HEK293 (cell line): ENCODE measurements around the gene SIM2.

ENCODE experiments used
- CTCF ChIA-PET: fragments of 350-600 bp; formaldehyde crosslinking; extraction: SDS; loops from one replicate; lab custom pipeline; 2021; ENCODE audit warnings: antibody characterized with exemption; lab: Yijun Ruan, JAX
- POLR2A ChIA-PET: fragments of 300-600 bp; formaldehyde crosslinking; extraction: SDS; loops from one replicate; lab custom pipeline; 2020; ENCODE audit warnings: antibody characterized with exemption, inconsistent platforms; lab: Yijun Ruan, JAX
- H3K27ac ChIP-seq: fragments of 200-500 bp; sonication (Bioruptor generic); 2 replicates; pipeline ENCODE4 v1.5.1; 2014; ENCODE audit warnings: low read depth, low read length, control low read depth, inconsistent platforms; ENCODE audit errors: extremely low read depth
- H3K36me3 ChIP-seq, 2 experiments: fragments of 200-500 bp in 1 of 2; sonication (Bioruptor generic) in 1 of 2; 1 replicate in 1 of 2; 2 replicates in 1 of 2; pipeline ENCODE4 v1.5.1; 2014 to 2017; ENCODE audit warnings: inconsistent platforms in 2 of 2, low read length in 2 of 2; ENCODE audit not compliant: control insufficient read depth in 2 of 2, insufficient read depth in 1 of 2
- H3K4me1 ChIP-seq: fragments of 200-500 bp; sonication (Bioruptor generic); 2 replicates; pipeline ENCODE4 v1.5.1; 2014; ENCODE audit warnings: mild to moderate bottlenecking, low read length, inconsistent platforms; ENCODE audit not compliant: control insufficient read depth, insufficient read depth
- H3K4me3 ChIP-seq: 2 replicates; pipeline ENCODE4 v1.5.1; 2011; ENCODE audit warnings: low read depth, mild to moderate bottlenecking, control low read depth, low read length, moderate library complexity
- H3K9me3 ChIP-seq: fragments of 200-500 bp; sonication (Bioruptor generic); 2 replicates; pipeline ENCODE4 v1.5.1; 2014; ENCODE audit warnings: low read depth, low read length, inconsistent platforms; ENCODE audit not compliant: control insufficient read depth, insufficient read depth
- GLIS2 ChIP-seq: fragments of 450-650 bp; formaldehyde crosslinking; IDR thresholded peaks from 2 replicates; pipeline ENCODE4 v1.5.1; 2016; ENCODE audit warnings: missing biosample characterization, missing genetic modification characterization
- SALL2 ChIP-seq: fragments of 450-650 bp; formaldehyde crosslinking; IDR thresholded peaks from 2 replicates; pipeline ENCODE4 v1.5.0; 2017; ENCODE audit warnings: missing biosample characterization, mild to moderate bottlenecking, missing genetic modification characterization, borderline replicate concordance
- SCRT2 ChIP-seq: fragments of 450-650 bp; formaldehyde crosslinking; IDR thresholded peaks from 2 replicates; pipeline ENCODE4 v1.5.1; 2016; ENCODE audit warnings: missing biosample characterization, missing genetic modification characterization
- ZIC2 ChIP-seq: fragments of 450-650 bp; formaldehyde crosslinking; IDR thresholded peaks from 2 replicates; pipeline ENCODE4 v1.5.1; 2016; ENCODE audit warnings: missing biosample characterization, missing genetic modification characterization
- ZNF16 ChIP-seq: fragments of 450-650 bp; formaldehyde crosslinking; IDR thresholded peaks from 2 replicates; pipeline ENCODE4 v1.5.1; 2016; ENCODE audit warnings: low read depth, missing biosample characterization, missing genetic modification characterization
- ZNF174 ChIP-seq: fragments of 450-650 bp; formaldehyde crosslinking; IDR thresholded peaks from 2 replicates; pipeline ENCODE4 v1.5.0; 2017; ENCODE audit warnings: missing biosample characterization, mild to moderate bottlenecking, missing genetic modification characterization
- ZNF239 ChIP-seq: fragments of 450-650 bp; formaldehyde crosslinking; IDR thresholded peaks from 2 replicates; pipeline ENCODE4 v1.5.1; 2016; ENCODE audit warnings: missing biosample characterization, missing genetic modification characterization
- ZNF274 ChIP-seq, 2 experiments: fragments of 200-500 bp in 1 of 2; fragments of 450-650 bp in 1 of 2; sonication (Bioruptor generic) in 1 of 2; formaldehyde crosslinking in 1 of 2; IDR thresholded peaks; 2 replicates each; pipeline versions ENCODE4 v1.5.1 to v1.6.1; 2014 to 2016; ENCODE audit warnings: borderline replicate concordance in 1 of 2, inconsistent platforms in 1 of 2, low read length in 1 of 2, missing biosample characterization in 1 of 2, missing genetic modification characterization in 1 of 2
- ZNF335 ChIP-seq: fragments of 450-650 bp; formaldehyde crosslinking; conservative IDR thresholded peaks from 2 replicates; pipeline ENCODE4 v1.5.1; 2016; ENCODE audit warnings: missing biosample characterization, missing genetic modification characterization
- ZNF350 ChIP-seq: fragments of 450-650 bp; formaldehyde crosslinking; IDR thresholded peaks from 2 replicates; pipeline ENCODE4 v1.5.0; 2017; ENCODE audit warnings: missing biosample characterization, mild to moderate bottlenecking, missing genetic modification characterization
- ZNF549 ChIP-seq: fragments of 450-650 bp; IDR thresholded peaks from 2 replicates; pipeline ENCODE4 v1.5.1; 2018; ENCODE audit warnings: missing biosample characterization, missing genetic modification characterization, mild to moderate bottlenecking, inconsistent platforms, moderate library complexity
- ZNF596 ChIP-seq: fragments of 450-650 bp; IDR thresholded peaks from 2 replicates; pipeline ENCODE4 v1.5.0; 2018; ENCODE audit warnings: missing biosample characterization, mild to moderate bottlenecking, missing genetic modification characterization, moderate library complexity
- ZNF621 ChIP-seq: fragments of 450-650 bp; formaldehyde crosslinking; IDR thresholded peaks from 2 replicates; pipeline ENCODE4 v1.5.1; 2017; ENCODE audit warnings: missing biosample characterization, missing genetic modification characterization
- ZNF626 ChIP-seq: fragments of 450-650 bp; sonication (Bioruptor Pico); formaldehyde crosslinking; IDR thresholded peaks from 2 replicates; pipeline ENCODE4 v1.5.1; 2018; ENCODE audit warnings: missing biosample characterization, missing genetic modification characterization, inconsistent platforms
- ZXDB ChIP-seq: fragments of 450-650 bp; formaldehyde crosslinking; IDR thresholded peaks from 2 replicates; pipeline ENCODE4 v1.5.1; 2016; ENCODE audit warnings: missing biosample characterization, missing genetic modification characterization
- TF ChIP-seq, protein P1 (sequence below): fragments of 450-650 bp; formaldehyde crosslinking; conservative IDR thresholded peaks from 2 replicates; pipeline ENCODE4 v1.5.1; 2016; ENCODE audit warnings: low read depth, missing biosample characterization, missing genetic modification characterization
- TF ChIP-seq, protein P2 (sequence below): fragments of 450-650 bp; formaldehyde crosslinking; IDR thresholded peaks from 2 replicates; pipeline ENCODE4 v1.5.1; 2016; ENCODE audit warnings: missing biosample characterization, missing genetic modification characterization

Gene SIM2

DNA sequence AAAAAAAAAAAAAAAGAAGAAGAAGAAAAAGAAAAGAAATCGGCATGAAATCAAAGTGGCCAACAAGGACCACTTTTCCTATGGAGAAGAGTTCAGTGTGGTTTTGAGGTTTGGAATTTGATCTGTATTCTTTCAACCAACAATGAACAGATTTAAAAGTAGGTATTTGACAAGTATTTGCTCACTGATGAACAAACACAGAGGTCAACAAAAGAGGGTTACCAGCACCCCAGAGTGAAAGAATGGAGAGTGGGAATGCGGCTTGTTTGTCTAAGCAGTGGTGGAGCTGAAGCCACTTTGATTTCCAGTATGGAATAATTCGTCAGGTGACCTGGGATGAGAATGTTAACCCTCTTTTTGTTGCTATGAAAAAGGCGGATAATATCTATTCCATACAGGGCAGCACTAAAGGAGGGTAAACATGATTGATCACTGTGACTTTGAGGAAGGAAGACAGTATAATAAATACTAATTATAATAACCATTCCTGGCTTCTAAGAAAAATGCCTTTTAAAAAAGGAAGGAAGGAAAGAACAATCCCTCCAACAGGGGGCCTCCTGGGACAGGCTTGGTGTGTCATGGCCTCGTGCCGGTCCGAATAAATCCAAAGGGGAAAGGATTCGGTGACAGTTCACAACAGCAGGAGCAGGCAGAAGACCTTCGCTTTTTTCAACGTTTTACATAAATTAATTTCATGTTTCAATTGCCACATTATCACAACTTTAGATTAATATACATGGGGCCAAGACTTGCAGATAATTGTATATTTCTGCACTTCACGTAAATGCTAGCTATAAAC is 37.2 kb upstream of the SIM2 start (continued):
- TF ChIP-seq, protein P1, sequence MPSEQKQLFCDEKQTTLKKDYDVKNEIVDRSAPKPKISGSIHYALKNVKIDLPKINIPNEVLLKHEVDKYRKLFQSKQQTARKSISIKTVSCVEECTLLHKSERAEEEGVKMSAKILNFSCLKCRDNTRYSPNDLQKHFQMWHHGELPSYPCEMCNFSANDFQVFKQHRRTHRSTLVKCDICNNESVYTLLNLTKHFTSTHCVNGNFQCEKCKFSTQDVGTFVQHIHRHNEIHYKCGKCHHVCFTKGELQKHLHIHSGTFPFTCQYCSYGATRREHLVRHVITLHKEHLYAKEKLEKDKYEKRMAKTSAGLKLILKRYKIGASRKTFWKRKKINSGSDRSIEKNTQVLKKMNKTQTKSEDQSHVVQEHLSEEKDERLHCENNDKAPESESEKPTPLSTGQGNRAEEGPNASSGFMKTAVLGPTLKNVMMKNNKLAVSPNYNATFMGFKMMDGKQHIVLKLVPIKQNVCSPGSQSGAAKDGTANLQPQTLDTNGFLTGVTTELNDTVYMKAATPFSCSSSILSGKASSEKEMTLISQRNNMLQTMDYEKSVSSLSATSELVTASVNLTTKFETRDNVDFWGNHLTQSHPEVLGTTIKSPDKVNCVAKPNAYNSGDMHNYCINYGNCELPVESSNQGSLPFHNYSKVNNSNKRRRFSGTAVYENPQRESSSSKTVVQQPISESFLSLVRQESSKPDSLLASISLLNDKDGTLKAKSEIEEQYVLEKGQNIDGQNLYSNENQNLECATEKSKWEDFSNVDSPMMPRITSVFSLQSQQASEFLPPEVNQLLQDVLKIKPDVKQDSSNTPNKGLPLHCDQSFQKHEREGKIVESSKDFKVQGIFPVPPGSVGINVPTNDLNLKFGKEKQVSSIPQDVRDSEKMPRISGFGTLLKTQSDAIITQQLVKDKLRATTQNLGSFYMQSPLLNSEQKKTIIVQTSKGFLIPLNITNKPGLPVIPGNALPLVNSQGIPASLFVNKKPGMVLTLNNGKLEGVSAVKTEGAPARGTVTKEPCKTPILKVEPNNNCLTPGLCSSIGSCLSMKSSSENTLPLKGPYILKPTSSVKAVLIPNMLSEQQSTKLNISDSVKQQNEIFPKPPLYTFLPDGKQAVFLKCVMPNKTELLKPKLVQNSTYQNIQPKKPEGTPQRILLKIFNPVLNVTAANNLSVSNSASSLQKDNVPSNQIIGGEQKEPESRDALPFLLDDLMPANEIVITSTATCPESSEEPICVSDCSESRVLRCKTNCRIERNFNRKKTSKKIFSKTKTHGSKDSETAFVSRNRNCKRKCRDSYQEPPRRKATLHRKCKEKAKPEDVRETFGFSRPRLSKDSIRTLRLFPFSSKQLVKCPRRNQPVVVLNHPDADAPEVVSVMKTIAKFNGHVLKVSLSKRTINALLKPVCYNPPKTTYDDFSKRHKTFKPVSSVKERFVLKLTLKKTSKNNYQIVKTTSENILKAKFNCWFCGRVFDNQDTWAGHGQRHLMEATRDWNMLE: no peak
- TF ChIP-seq ZNF335 (tag by site-specific recombination) (peak; percentile 55), ZNF239 (tag by site-specific recombination) (no peak), ZNF16 (no peak)

DNA sequence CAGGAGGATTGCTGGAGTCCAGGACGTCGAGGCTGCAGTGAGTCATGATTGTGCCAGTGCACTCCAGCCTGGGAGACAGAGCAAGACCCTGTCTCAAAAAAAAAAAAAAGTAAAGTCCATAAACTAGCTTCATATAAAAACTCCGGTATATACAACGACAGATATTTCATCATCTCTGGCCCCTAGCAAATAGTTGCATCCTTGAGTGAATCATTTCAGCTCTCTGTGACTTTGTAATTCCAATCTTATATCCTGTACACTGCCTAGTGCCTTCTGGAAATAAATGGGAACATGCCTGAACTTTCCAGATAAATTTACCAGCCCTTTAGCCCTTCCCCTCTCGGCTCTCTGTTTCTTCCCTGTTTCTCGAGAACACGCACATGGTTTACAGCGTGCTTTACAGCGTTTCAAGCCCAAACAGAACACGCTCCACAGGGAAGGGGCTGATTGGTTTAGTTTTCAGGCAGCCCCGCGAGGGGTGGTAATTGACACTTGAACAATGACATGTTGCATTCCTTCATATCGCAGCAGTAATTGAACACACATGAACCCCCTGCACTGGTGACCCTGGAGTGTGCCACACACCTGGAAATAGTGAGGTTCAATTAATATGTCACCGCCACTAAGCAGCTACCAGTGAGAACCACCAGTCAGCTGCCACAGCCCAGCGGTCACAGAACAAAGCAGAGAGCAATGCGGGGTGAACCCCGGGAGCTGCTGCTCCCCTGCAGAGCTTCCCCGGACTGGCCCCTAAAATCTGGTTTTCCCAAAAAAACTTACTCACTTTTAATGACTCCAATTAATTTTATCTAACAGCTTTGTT is 35.7 kb upstream of the SIM2 start:
- Histone ChIP-seq H3K9me3 (no peaks in the 10 kb centered on the region), H3K27ac (no peak overlapping the region), H3K4me1 (no peaks in the 10 kb centered on the region), H3K4me3 (no peak overlapping the region), H3K36me3 (no peaks in the 10 kb centered on the region)
- ChIA-PET POLR2A (no interaction called here), CTCF (interaction anchor here (0.6 to 2.9 kb wide), 16 partner anchors 9 to 277 kb away, joined by 3 to 12 read pairs (median 4); no protein-coding TSS in a partner anchor)
- no peak for TF ChIP-seq ZNF549 (tag by site-specific recombination)
- peak; percentile 80 for TF ChIP-seq ZIC2
- TF ChIP-seq SCRT2 (tag by site-specific recombination): 0 out of 2 replicates have a peak, but pooled peaks have one; percentile 22

DNA sequence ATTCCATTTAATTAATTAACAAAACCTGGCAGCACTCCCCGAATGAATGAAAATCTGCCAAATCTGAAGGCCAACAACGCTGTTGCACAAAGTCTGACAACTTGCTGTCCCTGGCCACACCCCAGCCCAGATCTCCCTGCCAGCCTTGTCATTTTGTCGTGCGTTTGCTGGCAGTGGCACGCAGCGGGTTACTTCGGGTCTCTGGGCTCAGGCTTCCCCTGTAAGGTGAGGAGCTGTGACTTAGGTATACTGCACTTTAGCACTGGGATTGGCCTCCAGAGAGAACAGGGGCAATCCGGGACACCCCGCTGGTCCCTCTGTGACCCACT is 34.3 kb upstream of the SIM2 start:
- no peak overlapping the region for H3K27ac ChIP-seq
- no peaks in the 10 kb centered on the region for H3K4me1 ChIP-seq
- H3K4me3 ChIP-seq: no peak overlapping the region
- POLR2A ChIA-PET: no interaction called here
- no peaks in the 10 kb centered on the region for H3K9me3 ChIP-seq
- CTCF ChIA-PET: interaction anchor here (0.6 to 2.9 kb wide), 5 partner anchors 24 to 190 kb away, joined by 3 to 10 read pairs (median 5); no protein-coding TSS in a partner anchor
- H3K36me3 ChIP-seq: no peaks in the 10 kb centered on the region
- no peak for TF ChIP-seq ZNF350
- TF ChIP-seq GLIS2 (tag by site-specific recombination): no peak
- no peak for TF ChIP-seq ZXDB (tag by site-specific recombination)
- TF ChIP-seq SALL2 (tag by site-specific recombination): no peak
- TF ChIP-seq ZNF596 (tag by site-specific recombination): no peak
- TF ChIP-seq, protein P2, sequence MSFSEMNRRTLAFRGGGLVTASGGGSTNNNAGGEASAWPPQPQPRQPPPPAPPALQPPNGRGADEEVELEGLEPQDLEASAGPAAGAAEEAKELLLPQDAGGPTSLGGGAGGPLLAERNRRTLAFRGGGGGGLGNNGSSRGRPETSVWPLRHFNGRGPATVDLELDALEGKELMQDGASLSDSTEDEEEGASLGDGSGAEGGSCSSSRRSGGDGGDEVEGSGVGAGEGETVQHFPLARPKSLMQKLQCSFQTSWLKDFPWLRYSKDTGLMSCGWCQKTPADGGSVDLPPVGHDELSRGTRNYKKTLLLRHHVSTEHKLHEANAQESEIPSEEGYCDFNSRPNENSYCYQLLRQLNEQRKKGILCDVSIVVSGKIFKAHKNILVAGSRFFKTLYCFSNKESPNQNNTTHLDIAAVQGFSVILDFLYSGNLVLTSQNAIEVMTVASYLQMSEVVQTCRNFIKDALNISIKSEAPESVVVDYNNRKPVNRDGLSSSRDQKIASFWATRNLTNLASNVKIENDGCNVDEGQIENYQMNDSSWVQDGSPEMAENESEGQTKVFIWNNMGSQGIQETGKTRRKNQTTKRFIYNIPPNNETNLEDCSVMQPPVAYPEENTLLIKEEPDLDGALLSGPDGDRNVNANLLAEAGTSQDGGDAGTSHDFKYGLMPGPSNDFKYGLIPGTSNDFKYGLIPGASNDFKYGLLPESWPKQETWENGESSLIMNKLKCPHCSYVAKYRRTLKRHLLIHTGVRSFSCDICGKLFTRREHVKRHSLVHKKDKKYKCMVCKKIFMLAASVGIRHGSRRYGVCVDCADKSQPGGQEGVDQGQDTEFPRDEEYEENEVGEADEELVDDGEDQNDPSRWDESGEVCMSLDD (tag by site-specific recombination): no peak
- no peak for TF ChIP-seq ZNF174 (tag by site-specific recombination)
- TF ChIP-seq ZNF626 (tag by site-specific recombination): no peak
- TF ChIP-seq ZNF16: no peak
- no peak for TF ChIP-seq ZNF621
- TF ChIP-seq ZNF274 (IDR thresholded peaks at IDR 0.05; ENCODE audit: low read length): no peak
- TF ChIP-seq ZNF274 (tag by site-specific recombination; IDR thresholded peaks at IDR 0.05; ENCODE audit: borderline replicate concordance): no peak
- TF ChIP-seq, protein P1: no peak
